CD4-positive, alpha-beta T cell (primary cell): Measurements from ENCODE around the gene RGS12. TPM values are rescaled to one million over a fixed set of nuclear protein-coding genes. Genes with fewer than 3 reads are reported as not detected.

Experiments used
- ATAC-seq: fragments of 200-7000 bp; cut with Tn5 transposase; one replicate; pipeline ENCODE4 v1.10.0; 2022; ENCODE audit warnings: mild to moderate bottlenecking; ENCODE audit not compliant: poor library complexity
- CTCF ChIA-PET: fragments of 350-600 bp; sonication (Branson Sonifier 250); formaldehyde crosslinking; loops from one replicate; lab custom pipeline; 2021; ENCODE audit warnings: antibody characterized with exemption, inconsistent platforms; lab: Charles Lee
- POLR2A ChIA-PET: fragments of 350-600 bp; sonication (Branson Sonifier 250); formaldehyde crosslinking; loops from one replicate; lab custom pipeline; 2021; ENCODE audit warnings: antibody characterized with exemption, inconsistent platforms; lab: Charles Lee
- DNase-seq, 14 experiments: peaks; one replicate each; pipeline ENCODE4 v3.0.0-alpha.2; 2013 to 2020; ENCODE audit warnings: mixed read lengths in 2 of 14
- H3K27ac ChIP-seq, 2 donors: one replicate each; pipeline versions ENCODE4 v1.5.1 to v1.7.0; 2013; ENCODE audit warnings: low read length in 2 of 2, low read depth in 1 of 2, mild to moderate bottlenecking in 1 of 2
- H3K27me3 ChIP-seq, 2 experiments: 1 replicate in 1 of 2; 2 replicates in 1 of 2; pipeline versions ENCODE4 v1.6.1 to v1.7.0; 2013; ENCODE audit warnings: low read length in 2 of 2, control low read depth in 1 of 2, mild to moderate bottlenecking in 1 of 2, moderate library complexity in 1 of 2; ENCODE audit not compliant: insufficient read depth in 2 of 2, control insufficient read depth in 1 of 2
- H3K36me3 ChIP-seq: one replicate; pipeline ENCODE4 v1.6.1; 2013; ENCODE audit warnings: low read length, control low read depth; ENCODE audit not compliant: insufficient read depth
- H3K4me1 ChIP-seq: one replicate; pipeline ENCODE4 v1.6.1; 2013; ENCODE audit warnings: low read length, control low read depth; ENCODE audit not compliant: insufficient read depth
- H3K4me3 ChIP-seq: one replicate; pipeline ENCODE4 v1.5.1; 2013; ENCODE audit warnings: mild to moderate bottlenecking, low read length, moderate library complexity
- H3K9me3 ChIP-seq, 2 experiments: 1 replicate in 1 of 2; 2 replicates in 1 of 2; pipeline versions ENCODE4 v1.6.1 to v1.7.0; 2013; ENCODE audit warnings: low read length in 2 of 2, mild to moderate bottlenecking in 2 of 2, control low read depth in 1 of 2, moderate library complexity in 1 of 2; ENCODE audit not compliant: control insufficient read depth in 1 of 2, insufficient read depth in 1 of 2
- H3K27ac Mint-ChIP-seq: one replicate; pipeline ENCODE4 v1.8.0; 2020; ENCODE audit warnings: mixed read lengths
- H3K27me3 Mint-ChIP-seq: one replicate; pipeline ENCODE4 v1.8.0; 2021; ENCODE audit warnings: mixed read lengths
- H3K36me3 Mint-ChIP-seq: one replicate; pipeline ENCODE4 v1.8.0; 2021; ENCODE audit warnings: low read depth, mixed read lengths
- H3K4me1 Mint-ChIP-seq: one replicate; pipeline ENCODE4 v1.8.0; 2021; ENCODE audit warnings: low read depth, mixed read lengths
- H3K4me3 Mint-ChIP-seq: one replicate; pipeline ENCODE4 v1.8.0; 2020; ENCODE audit warnings: mild to moderate bottlenecking, mixed read lengths
- H3K9me3 Mint-ChIP-seq: one replicate; pipeline ENCODE4 v1.8.0; 2020; ENCODE audit warnings: mixed read lengths
- intact Hi-C, 2 experiments: fragments of 100-400 bp; cut with DNase I in 1 of 2; cut with micrococcal nuclease in 1 of 2; formaldehyde crosslinking; loops; one replicate each; pipeline versions ENCODE4 v1.15.1 to v1.9.0; 2023 to 2025; cut with DNase I, micrococcal nuclease
- total RNA-seq, 174 experiments: library from RNA in 2 of 174; stranded (reverse) in 2 of 174; gene quantifications; one replicate each; pipeline ENCODE4 v1.2.3 and lab custom pipeline; 2021 to 2026
- TF ChIP-seq, protein P1 (sequence below): fragments of 200-600 bp; IDR thresholded peaks from one replicate; pipeline ENCODE4 v1.8.0; 2022; ENCODE audit warnings: antibody characterized with exemption, mild to moderate bottlenecking

RGS12 gene
- total RNA-seq, 2 experiments from 2014 or later, result 14.1 to 16.9 TPM

DNA sequence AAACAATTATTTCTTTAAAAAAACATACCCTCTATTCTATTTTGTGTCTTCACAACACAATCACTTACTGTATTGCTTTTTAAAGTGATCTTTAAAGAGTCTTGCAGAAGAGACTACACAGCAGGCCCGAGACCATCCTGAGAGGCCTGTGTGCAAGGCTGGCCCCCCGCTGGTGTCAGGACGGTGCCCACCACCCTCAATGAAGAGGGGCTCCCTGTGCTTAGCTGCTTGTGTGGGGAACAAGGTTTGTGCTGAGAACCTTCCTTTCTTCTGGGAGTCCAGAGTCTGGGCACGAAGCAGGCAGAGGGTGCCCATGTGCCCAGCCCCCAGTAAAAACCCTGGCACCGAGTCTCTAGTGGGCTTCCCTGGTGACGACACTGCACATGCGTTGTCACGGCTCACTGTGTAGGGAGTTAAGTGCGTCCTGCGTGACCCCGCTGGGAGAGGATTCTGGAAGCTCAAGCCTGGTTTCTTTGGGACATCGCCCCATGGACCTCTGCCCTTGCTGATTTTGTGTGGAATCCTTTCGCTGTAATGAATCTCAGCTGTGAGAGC lies 22.0 kb downstream of the RGS12 start:
- no peaks in the 10 kb centered on the region for H3K9me3 Mint-ChIP-seq
- DNase-seq, result no peak
- H3K27me3 Mint-ChIP-seq, result no peaks in the 10 kb centered on the region
- no peak overlapping the region for H3K27ac Mint-ChIP-seq
- no peaks in the 10 kb centered on the region for H3K27me3 ChIP-seq
- H3K4me3 ChIP-seq, result no peak overlapping the region
- TF ChIP-seq, protein P1, sequence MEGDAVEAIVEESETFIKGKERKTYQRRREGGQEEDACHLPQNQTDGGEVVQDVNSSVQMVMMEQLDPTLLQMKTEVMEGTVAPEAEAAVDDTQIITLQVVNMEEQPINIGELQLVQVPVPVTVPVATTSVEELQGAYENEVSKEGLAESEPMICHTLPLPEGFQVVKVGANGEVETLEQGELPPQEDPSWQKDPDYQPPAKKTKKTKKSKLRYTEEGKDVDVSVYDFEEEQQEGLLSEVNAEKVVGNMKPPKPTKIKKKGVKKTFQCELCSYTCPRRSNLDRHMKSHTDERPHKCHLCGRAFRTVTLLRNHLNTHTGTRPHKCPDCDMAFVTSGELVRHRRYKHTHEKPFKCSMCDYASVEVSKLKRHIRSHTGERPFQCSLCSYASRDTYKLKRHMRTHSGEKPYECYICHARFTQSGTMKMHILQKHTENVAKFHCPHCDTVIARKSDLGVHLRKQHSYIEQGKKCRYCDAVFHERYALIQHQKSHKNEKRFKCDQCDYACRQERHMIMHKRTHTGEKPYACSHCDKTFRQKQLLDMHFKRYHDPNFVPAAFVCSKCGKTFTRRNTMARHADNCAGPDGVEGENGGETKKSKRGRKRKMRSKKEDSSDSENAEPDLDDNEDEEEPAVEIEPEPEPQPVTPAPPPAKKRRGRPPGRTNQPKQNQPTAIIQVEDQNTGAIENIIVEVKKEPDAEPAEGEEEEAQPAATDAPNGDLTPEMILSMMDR, result no peak
- no peaks in the 10 kb centered on the region for H3K4me1 ChIP-seq
- peaks cover 15% of the 10 kb centered on the region for H3K36me3 Mint-ChIP-seq
- peaks cover 5% of the 10 kb centered on the region for H3K4me1 Mint-ChIP-seq
- ChIA-PET CTCF (no interaction called here), POLR2A (no interaction called here)
- intact Hi-C loops, result no loop called here
- no peaks in the 10 kb centered on the region for H3K9me3 ChIP-seq
- no peak overlapping the region for H3K4me3 Mint-ChIP-seq
- no peak for ATAC-seq
- H3K27ac ChIP-seq, result no peak overlapping the region
- H3K36me3 ChIP-seq, result no peaks in the 10 kb centered on the region

DNA sequence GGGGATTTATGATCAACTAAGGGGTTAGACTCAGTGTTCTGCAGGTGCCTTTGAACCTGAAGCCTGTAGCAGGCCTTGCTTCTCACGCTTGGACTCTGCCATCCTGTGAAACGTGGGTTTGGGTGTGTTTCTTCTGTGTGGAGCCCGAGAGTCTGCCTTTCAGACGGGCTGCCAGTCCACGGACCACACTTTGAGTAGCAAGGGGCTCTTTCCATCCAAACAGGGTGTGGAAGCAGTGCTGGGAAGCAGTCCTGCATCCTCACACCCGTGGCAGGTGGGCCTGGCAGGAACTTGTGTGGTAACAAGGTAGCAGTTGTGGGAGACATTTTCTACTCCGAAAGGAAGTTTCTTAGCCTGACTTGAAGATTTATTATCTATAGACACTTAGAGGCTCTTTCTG lies 22.7 kb downstream of the RGS12 start:
- Mint-ChIP-seq H3K36me3 (peaks cover 22% of the 10 kb centered on the region), H3K9me3 (no peaks in the 10 kb centered on the region), H3K27ac (no peak overlapping the region), H3K4me3 (no peak overlapping the region), H3K27me3 (no peaks in the 10 kb centered on the region), H3K4me1 (peaks cover 5% of the 10 kb centered on the region)
- intact Hi-C loops, result no loop called here
- ChIA-PET POLR2A (no interaction called here), CTCF (no interaction called here)
- Histone ChIP-seq H3K27ac (no peak overlapping the region), H3K4me3 (no peak overlapping the region), H3K4me1 (no peaks in the 10 kb centered on the region), H3K36me3 (no peaks in the 10 kb centered on the region), H3K27me3 (no peaks in the 10 kb centered on the region), H3K9me3 (no peaks in the 10 kb centered on the region)
- TF ChIP-seq, protein P1, result no peak
- ATAC-seq (no peak), DNase-seq (no peak)

DNA sequence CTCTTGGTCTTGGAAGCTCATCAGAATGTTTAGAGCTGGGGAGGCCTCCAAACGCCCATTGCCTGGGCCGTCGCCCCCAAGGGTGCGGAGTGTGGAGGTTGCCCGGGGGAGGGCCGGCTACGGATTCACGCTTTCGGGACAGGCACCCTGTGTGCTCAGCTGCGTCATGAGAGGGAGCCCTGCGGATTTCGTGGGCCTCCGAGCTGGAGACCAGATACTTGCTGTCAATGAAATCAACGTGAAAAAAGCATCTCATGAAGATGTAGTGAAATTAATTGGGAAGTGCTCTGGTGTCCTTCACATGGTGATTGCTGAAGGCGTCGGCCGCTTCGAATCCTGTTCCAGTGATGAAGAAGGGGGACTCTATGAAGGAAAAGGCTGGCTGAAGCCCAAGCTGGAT lies 23.3 kb downstream of the RGS12 start:
- intact Hi-C loops, result no loop called here
- TF ChIP-seq, protein P1, result no peak
- H3K9me3 ChIP-seq, result no peaks in the 10 kb centered on the region
- H3K27me3 ChIP-seq, result no peaks in the 10 kb centered on the region
- no peaks in the 10 kb centered on the region for H3K27me3 Mint-ChIP-seq
- H3K4me1 ChIP-seq, result no peaks in the 10 kb centered on the region
- H3K4me3 ChIP-seq, result no peak overlapping the region
- POLR2A ChIA-PET, result no interaction called here
- DNase-seq, result no peak
- no peak for ATAC-seq
- H3K9me3 Mint-ChIP-seq, result no peaks in the 10 kb centered on the region
- no peak overlapping the region for H3K27ac Mint-ChIP-seq
- CTCF ChIA-PET, result no interaction called here
- H3K4me1 Mint-ChIP-seq, result peaks cover 5% of the 10 kb centered on the region
- no peak overlapping the region for H3K4me3 Mint-ChIP-seq
- no peaks in the 10 kb centered on the region for H3K36me3 ChIP-seq
- peaks cover 22% of the 10 kb centered on the region for H3K36me3 Mint-ChIP-seq
- H3K27ac ChIP-seq, result no peak overlapping the region
